ENCODE data around the gene RSPH6A.
"Not testable (repeated sequence)": the region's sequence is repeated elsewhere in the genome, so short reads cannot be mapped to it uniquely, and the experiment has no call there.

DNA sequence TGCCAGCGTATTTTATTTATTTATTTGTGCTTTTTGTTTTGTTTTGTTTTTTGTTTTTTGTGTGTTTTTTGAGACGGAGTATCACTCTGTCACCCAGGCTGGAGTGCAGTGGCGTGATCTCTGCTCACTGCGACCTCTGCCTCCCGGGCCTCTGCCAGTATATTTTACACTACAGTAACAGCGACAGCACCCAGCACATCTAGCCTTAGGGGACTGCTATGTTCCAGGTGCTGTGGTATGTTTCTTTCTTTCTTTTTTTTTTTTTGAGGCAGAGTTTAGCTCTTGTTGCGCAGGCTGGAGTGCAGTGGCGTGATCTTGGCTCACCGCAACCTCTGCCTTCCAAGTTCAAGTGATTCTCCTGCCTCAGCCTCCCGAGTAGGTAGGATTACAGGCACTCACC lies 63.6 kb downstream of the RSPH6A start:
- not testable (repeated sequence) for TF ChIP-seq CTCF (IDR thresholded peaks at IDR 0.05; ENCODE audit: insufficient read depth, low read length, poor library complexity, severe bottlenecking); EZH2phosphoT487 (conservative IDR thresholded peaks at IDR 0.05; ENCODE audit: low read length)
